GM20000 (cell line): ENCODE data around the gene NAPEPLD.

Source experiments
- DNase-seq: peaks from one replicate; pipeline ENCODE4 v3.0.0; 2012; ENCODE audit warnings: low spot score
- CTCF ChIP-seq: IDR thresholded peaks from 2 replicates; pipeline ENCODE4 v1.5.1; 2012; ENCODE audit warnings: mild to moderate bottlenecking, control low read depth; ENCODE audit errors: extremely low read depth, missing control alignments

The NAPEPLD gene

GRCh38 chr7:103140685-103141084 lies 8.2 kb downstream of the NAPEPLD start:
- no peak for DNase-seq
- TF ChIP-seq CTCF, result no peak

- TF ChIP-seq CTCF, result no peak
- DNase-seq, result no peak
Measured at GRCh38 chr7:103140061-103140460, 8.8 kb downstream of the NAPEPLD start.

- no peak for DNase-seq
- TF ChIP-seq CTCF, result no peak
Measured at GRCh38 chr7:103134836-103135554, 13.9 kb downstream of the NAPEPLD start.

- DNase-seq, result no peak
- no peak for TF ChIP-seq CTCF
Measured at GRCh38 chr7:103132995-103133688, 15.8 kb downstream of the NAPEPLD start.

GRCh38 chr7:103130901-103131624 lies 17.8 kb downstream of the NAPEPLD start:
- no peak for TF ChIP-seq CTCF
- no peak for DNase-seq

GRCh38 chr7:103129702-103130549 lies 19.0 kb downstream of the NAPEPLD start:
- no peak for TF ChIP-seq CTCF
- DNase-seq, result no peak
